T-helper 2 cell treated with Interferon-gamma antibody and Interleukin-4, amounts not matched to agents 100 ng/mL and 5 ng/mL, for 36 hours (primary cell): Measurements from ENCODE around the gene CLCN4. TPM values are rescaled to one million over a fixed set of nuclear protein-coding genes. Genes with fewer than 3 reads are reported as not detected.

Experiments used
- intact Hi-C: fragments of 100-400 bp; cut with micrococcal nuclease; formaldehyde crosslinking; loops from one replicate; pipeline ENCODE4 v1.15.1; 2023
- total RNA-seq: library from RNA; stranded (reverse); gene quantifications from 2 replicates; pipeline ENCODE4 v1.2.3, GENCODE V29; 2022

Gene CLCN4
- total RNA-seq, 1 donor from 2014 or later: 0.05 TPM

GRCh38 chrX:10128386-10128785, 28.4 kb upstream of the CLCN4 start:
- intact Hi-C loops: no loop called here

- intact Hi-C loops: no loop called here
Measured at GRCh38 chrX:10129229-10129628, 27.5 kb upstream of the CLCN4 start.

- intact Hi-C loops: no loop called here
Measured at GRCh38 chrX:10130354-10130753, 26.4 kb upstream of the CLCN4 start.

- intact Hi-C loops: no loop called here
Measured at GRCh38 chrX:10133980-10134676, 22.6 kb upstream of the CLCN4 start.

- intact Hi-C loops: no loop called here
Measured at GRCh38 chrX:10134921-10135320, 21.9 kb upstream of the CLCN4 start.

GRCh38 chrX:10135561-10136399, 21.0 kb upstream of the CLCN4 start:
- intact Hi-C loops: no loop called here

- intact Hi-C loops: no loop called here
Measured at GRCh38 chrX:10138726-10139125, 18.0 kb upstream of the CLCN4 start.

GRCh38 chrX:10140264-10140663, 16.5 kb upstream of the CLCN4 start:
- intact Hi-C loops: no loop called here

- intact Hi-C loops: no loop called here
Measured at GRCh38 chrX:10142041-10142599, 14.7 kb upstream of the CLCN4 start.

- intact Hi-C loops: no loop called here
Measured at GRCh38 chrX:10143071-10143983, 13.4 kb upstream of the CLCN4 start.

GRCh38 chrX:10146346-10146745, 10.4 kb upstream of the CLCN4 start:
- intact Hi-C loops: no loop called here

- intact Hi-C loops: no loop called here
Measured at GRCh38 chrX:10152086-10152485, 4.7 kb upstream of the CLCN4 start.

GRCh38 chrX:10155137-10155536, 1.6 kb upstream of the CLCN4 start:
- intact Hi-C loops: no loop called here

- intact Hi-C loops: no loop called here
Measured at GRCh38 chrX:10157032-10157341, 212 bp downstream of the CLCN4 start.

- intact Hi-C loops: no loop called here
Measured at GRCh38 chrX:10157543-10157942, 768 bp downstream of the CLCN4 start.

GRCh38 chrX:10158279-10159144, 1.7 kb downstream of the CLCN4 start:
- intact Hi-C loops: no loop called here

GRCh38 chrX:10159145-10159468, 2.3 kb downstream of the CLCN4 start:
- intact Hi-C loops: no loop called here

- intact Hi-C loops: no loop called here
Measured at GRCh38 chrX:10160211-10160610, 3.4 kb downstream of the CLCN4 start.

GRCh38 chrX:10163031-10163430, 6.3 kb downstream of the CLCN4 start:
- intact Hi-C loops: no loop called here

GRCh38 chrX:10164879-10165278, 8.1 kb downstream of the CLCN4 start:
- intact Hi-C loops: no loop called here
